IPS-18c (cell line): ENCODE results near the gene LAD1.

Experiments
- H3K4me3 ChIP-seq: 2 replicates; pipeline ENCODE4 v1.7.0; 2013; ENCODE audit warnings: low read depth, mild to moderate bottlenecking, low read length, moderate library complexity; ENCODE audit not compliant: insufficient read depth
- H3K9me3 ChIP-seq: one replicate; pipeline ENCODE4 v1.6.1; 2013; ENCODE audit warnings: mild to moderate bottlenecking, low read length, moderate library complexity; ENCODE audit not compliant: control insufficient read depth, insufficient read depth

LAD1 gene

DNA sequence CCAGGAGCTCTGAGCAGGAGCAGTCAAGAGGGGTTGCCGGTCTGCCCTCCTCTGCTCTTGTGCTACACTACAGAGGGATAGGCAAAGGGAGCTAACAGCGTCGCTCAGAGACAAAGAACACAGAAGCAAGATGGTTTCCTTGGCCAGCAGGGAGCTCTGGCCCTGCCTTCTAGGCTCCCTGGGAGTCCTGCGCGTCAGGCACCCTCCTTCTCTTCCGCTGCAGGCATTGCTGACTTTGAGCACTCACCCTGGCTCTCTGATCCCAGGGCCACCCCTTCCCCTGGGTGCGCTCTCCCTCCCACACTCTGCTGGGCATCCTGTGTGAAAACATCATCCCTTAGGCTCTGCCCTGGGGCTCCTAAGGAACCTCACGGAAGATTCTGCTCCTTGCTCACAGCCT, 21.9 kb upstream of the LAD1 start:
- Histone ChIP-seq H3K9me3 (peaks cover 2% of the 10 kb centered on the region), H3K4me3 (no peak overlapping the region; the same call in 1 of the 2 replicates)

DNA sequence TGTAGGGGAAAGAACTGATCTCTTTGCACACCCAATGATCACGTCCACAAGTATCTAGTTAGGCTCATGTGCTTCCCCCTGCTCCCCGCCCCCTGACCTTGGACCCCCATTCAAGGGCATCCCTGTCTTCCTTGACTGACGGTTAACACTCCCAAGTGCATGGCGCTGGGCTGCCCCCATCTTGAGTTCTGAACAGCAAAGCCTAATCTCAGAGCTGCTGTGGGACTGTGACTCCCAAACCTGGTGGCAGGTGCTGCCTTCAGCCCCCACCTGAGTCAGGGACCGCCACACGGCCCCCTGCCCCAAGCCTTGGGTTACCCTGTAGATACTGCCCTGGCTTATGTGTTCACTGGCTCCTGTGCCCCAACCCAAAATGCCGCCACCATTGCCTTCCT, 21.5 kb upstream of the LAD1 start:
- H3K4me3 ChIP-seq = no peak overlapping the region; the same call in 1 of the 2 replicates
- peaks cover 2% of the 10 kb centered on the region for H3K9me3 ChIP-seq

GRCh38 chr1:201419746-201420607, 20.9 kb upstream of the LAD1 start:
- no peak overlapping the region for H3K4me3 ChIP-seq
- peaks cover 5% of the 10 kb centered on the region for H3K9me3 ChIP-seq

DNA sequence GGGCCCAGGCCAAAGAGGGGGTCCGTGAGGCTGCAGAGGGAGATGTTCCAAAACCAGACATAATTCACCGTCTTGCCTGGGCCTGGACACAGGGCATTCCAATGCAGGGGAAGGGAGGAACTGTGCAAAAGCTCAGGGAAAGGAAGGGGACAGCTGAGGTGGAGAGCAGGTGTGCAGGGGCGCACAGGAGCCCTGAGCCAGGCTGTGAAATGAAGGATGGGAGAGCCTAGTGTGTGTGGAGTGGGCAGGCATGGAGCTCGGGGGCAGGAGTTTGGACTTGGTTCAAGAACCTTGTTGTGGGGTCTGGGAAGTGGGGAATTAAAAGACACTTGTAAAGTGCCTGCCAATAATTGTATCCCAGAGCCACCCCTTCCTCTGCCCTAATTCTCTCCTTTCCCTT, 20.1 kb upstream of the LAD1 start:
- H3K4me3 ChIP-seq = no peak overlapping the region
- H3K9me3 ChIP-seq = peaks cover 6% of the 10 kb centered on the region

DNA sequence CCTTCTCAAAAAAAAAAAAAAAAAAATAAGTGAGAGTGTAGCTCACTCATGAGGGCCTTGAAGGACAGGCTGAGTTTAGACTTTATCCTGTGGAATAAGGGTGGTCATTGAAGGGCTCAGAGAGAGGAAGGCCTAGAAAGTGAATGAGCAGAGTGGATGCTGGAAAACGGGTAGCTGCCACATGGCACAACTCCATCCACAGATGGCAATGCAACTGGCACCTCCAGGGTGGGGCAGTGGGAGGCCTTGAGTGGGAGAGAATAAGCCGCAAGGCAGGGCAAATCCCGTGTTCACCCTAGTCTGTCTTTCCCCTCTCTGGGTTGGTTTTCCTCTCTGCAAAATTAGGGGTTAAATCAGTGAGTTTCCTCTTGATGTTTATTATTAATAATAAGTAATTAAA, 19.3 kb upstream of the LAD1 start:
- H3K9me3 ChIP-seq = peaks cover 6% of the 10 kb centered on the region
- H3K4me3 ChIP-seq = no peak overlapping the region

DNA sequence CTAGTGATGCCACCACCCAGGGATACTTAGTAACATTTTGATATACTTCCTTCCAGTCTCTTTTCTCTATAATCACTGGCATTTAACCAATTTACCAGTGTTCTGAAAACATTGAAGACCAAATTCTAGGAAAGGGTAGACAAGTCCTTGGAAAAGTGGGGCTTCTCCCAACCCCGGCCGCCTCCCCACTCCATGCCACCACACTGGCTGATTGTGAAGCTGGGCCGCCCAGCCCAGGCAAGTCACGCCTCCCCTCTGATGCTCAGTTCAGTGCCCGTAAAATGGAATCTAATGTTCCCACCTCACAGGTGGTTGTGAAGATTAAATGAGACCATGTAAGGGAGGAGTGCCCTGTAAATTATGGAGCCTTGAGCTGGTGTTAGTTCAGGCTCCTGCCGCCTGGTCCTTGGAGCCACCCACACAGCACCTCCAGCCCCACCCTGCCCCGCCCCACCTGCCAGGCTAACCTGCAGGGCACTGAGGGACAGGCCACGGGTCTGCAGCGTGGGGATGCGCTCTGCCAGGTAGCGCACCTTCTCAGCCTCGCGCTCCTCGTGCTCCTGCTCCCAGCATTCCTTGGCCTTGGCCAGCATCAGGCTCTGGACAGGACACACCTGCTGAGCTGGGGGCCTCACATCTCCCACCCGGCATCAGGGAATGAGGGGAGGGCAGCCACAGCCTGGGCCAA, 15.1 kb upstream of the LAD1 start:
- peaks cover 6% of the 10 kb centered on the region for H3K9me3 ChIP-seq
- no peak overlapping the region for H3K4me3 ChIP-seq

GRCh38 chr1:201411292-201411691, 12.2 kb upstream of the LAD1 start:
- Histone ChIP-seq H3K4me3 (no peak overlapping the region), H3K9me3 (peaks cover 6% of the 10 kb centered on the region)

DNA sequence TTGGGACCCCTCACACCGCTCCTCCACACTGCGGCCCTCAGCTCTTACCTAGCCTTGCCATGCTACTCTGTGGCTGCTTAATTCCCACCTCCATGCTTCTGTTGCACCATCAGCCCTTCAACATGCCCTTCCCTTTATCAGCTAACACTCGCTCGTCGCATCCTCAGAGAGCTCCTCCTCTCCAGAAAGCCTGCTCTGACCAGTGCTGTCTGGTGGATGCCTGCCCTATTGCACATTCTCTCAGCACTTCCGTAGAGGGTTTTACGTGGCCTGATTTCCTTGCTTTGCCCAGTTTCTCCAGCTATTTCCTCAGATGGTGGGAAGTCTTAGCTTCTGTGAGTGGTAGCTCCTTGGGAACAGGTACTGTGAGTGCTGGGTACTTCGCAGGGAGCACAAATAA, 10.3 kb upstream of the LAD1 start:
- H3K4me3 ChIP-seq = no peak overlapping the region

DNA sequence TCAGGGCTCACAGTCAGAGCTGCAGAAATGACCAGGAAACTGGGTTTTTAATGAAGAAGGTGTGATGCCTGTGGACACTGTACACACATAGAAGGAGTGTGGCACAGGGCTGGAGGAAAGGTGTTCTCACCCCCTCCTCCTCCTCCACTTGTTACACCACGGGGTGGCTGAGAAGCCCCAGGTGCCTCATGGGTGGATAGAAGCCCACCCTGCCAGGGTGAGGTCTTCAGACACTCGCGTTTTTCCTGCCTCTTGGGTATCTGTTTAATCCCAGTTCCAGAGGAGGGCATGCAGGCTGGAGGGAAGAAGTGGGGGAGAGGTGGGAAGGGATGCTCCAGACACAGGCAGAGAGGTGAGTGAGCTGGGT, 9.7 kb upstream of the LAD1 start:
- H3K9me3 ChIP-seq = no peaks in the 10 kb centered on the region
- no peak overlapping the region for H3K4me3 ChIP-seq

More for the DNA sequence above, 10.3 kb upstream of the LAD1 start:
- no peaks in the 10 kb centered on the region for H3K9me3 ChIP-seq

DNA sequence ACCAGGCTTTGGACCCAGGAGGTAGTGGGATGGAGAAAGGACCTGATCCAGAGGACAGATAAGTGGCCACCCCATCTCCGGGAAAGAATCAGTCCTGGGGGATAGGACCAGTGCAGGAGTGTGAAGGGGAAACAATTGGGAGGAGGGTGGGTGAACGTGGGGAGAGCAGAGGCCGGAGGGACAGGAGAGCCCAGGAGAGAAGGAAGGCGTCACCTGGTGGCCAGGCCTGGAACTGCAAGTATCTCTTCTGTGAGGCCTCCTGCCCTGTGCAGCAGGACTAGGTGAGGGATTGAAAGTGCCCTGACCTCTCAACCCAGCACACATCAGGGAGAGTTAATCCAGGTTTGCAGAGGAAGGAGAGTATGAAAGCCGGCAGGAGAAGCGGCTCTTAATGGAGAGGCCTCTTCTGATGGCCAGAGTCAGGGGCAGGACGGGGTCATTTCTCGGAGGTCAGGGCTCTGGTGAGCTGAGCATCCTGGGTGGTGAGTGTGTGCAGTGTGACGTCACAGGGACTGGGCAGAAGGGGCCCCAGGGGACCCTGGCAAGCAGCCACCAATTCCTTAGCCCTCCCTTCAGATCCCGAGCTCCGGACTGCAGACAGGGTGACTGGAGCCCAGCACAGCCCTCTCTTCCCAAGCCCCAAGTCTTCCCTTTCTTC, 9.2 kb upstream of the LAD1 start:
- H3K9me3 ChIP-seq = no peaks in the 10 kb centered on the region
- no peak overlapping the region for H3K4me3 ChIP-seq

DNA sequence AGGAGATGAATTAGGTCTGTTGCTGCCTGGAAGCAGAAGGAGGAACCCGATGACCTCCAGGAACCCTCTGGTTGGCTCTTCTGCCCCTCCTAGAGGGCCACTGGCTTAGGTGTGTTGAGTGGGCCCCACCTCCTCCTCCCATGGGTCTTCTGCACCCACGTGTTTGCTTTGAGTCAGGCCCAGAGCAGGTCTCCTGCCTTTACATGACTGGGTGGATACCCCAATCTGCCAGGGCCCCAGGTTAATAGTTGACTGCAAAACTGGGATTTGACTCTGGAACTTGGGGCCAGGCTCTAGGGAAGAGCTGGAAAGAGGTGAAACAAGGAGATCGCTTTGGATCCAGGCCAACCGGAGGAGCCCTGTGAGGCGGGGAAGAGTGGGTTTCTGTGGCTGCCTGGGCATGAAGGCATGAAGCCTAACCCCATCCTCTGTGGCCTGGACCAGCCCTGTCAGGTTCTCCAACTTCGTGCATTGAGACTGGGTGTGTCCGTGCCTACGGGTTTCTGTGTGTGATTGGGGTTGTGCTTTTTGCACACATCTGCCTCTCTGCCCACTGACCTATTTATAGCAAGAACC, 7.8 kb upstream of the LAD1 start:
- Histone ChIP-seq H3K4me3 (no peak overlapping the region), H3K9me3 (no peaks in the 10 kb centered on the region)

DNA sequence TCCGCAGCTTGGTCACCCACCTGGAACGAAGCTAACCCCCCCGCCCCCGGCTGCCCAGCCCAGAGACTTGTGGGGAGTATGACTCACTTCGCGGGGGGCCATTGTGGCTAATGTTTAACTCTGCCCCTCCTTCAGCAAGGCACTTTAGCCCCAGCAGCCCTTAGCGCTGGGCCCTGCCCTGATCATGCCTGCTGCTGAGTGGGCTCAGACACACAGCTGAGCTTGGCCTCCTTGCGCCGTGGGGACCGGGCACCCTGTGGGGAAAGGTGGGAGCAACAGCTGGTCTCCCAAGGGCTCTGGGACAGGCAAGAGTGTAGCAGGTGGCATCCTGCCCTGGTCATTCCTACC, 6.3 kb upstream of the LAD1 start:
- H3K4me3 ChIP-seq = no peak overlapping the region
- no peaks in the 10 kb centered on the region for H3K9me3 ChIP-seq

GRCh38 chr1:201404722-201405483, 5.8 kb upstream of the LAD1 start:
- Histone ChIP-seq H3K9me3 (no peaks in the 10 kb centered on the region), H3K4me3 (no peak overlapping the region)

GRCh38 chr1:201404055-201404454, 4.9 kb upstream of the LAD1 start:
- Histone ChIP-seq H3K9me3 (no peaks in the 10 kb centered on the region), H3K4me3 (no peak overlapping the region)

DNA sequence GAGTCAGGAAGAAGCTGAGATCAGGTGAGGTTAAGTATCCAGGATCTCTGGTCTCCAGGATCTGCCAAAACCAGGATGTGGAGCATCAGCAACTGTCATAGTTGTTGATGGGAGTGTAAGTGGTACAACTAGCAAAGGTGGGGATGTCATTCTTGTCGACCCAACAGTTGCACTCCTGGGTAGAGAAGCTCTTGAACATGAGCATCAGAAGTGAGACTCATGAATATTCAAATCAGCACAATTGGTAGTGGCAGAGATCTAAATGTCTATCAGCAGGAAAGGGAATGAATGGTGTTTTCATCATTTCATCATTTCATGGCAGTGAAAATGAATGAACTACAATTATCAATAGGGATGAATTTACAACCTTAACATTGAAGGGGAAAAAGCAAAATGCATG, 4.2 kb upstream of the LAD1 start:
- H3K4me3 ChIP-seq = no peak overlapping the region
- no peaks in the 10 kb centered on the region for H3K9me3 ChIP-seq

- no peak overlapping the region for H3K4me3 ChIP-seq
These were observed 2.6 kb upstream of the LAD1 start for GRCh38 chr1:201401700-201402099.

GRCh38 chr1:201400852-201401230, 1.7 kb upstream of the LAD1 start:
- Histone ChIP-seq H3K4me3 (no peak overlapping the region), H3K9me3 (no peaks in the 10 kb centered on the region)

More at GRCh38 chr1:201401700-201402099, 2.6 kb upstream of the LAD1 start:
- no peaks in the 10 kb centered on the region for H3K9me3 ChIP-seq
